RWPE1 (cell line): ENCODE measurements around the gene CEMIP.

Experiments
- CTCF ChIA-PET: fragments of 350-600 bp; sonication (Branson Sonifier 250); formaldehyde crosslinking; extraction: SDS; loops from one replicate; lab custom pipeline; 2021; lab: Yijun Ruan, JAX
- POLR2A ChIA-PET: fragments of 400-600 bp; formaldehyde crosslinking; extraction: SDS; loops from one replicate; lab custom pipeline; 2020; ENCODE audit warnings: antibody characterized with exemption; ENCODE audit not compliant: low non-redundant PET; lab: Yijun Ruan, JAX
- DNase-seq: peaks from one replicate; pipeline ENCODE4 v3.0.0; 2012; ENCODE audit warnings: low spot score
- H3K27ac ChIP-seq: fragments of 450-650 bp; 2 replicates; pipeline ENCODE4 v1.5.1; 2017
- CTCF ChIP-seq: fragments of 450-650 bp; conservative IDR thresholded peaks from 2 replicates; pipeline ENCODE4 v1.5.1; 2017; ENCODE audit warnings: low read depth, mild to moderate bottlenecking

Gene CEMIP

GRCh38 chr15:80871858-80872257, 92.7 kb downstream of the CEMIP start:
- no peak for DNase-seq
- POLR2A ChIA-PET: no interaction called here
- TF ChIP-seq CTCF: no peak
- no peak overlapping the region for H3K27ac ChIP-seq
- CTCF ChIA-PET: interaction anchor here (0.6 kb wide), 1 partner anchor 8 kb away, joined by 3 read pairs; no protein-coding TSS in a partner anchor

- ChIA-PET POLR2A (no interaction called here), CTCF (no interaction called here)
- DNase-seq: no peak
- TF ChIP-seq CTCF: no peak
- no peak overlapping the region for H3K27ac ChIP-seq
Measured at GRCh38 chr15:80873366-80873952, 94.3 kb downstream of the CEMIP start.

- H3K27ac ChIP-seq: no peak overlapping the region
- ChIA-PET POLR2A (interaction anchor here (0.7 kb wide), 1 partner anchor 23 kb away, joined by 12 read pairs; no protein-coding TSS in a partner anchor), CTCF (no interaction called here)
- DNase-seq: no peak
- TF ChIP-seq CTCF: no peak
Measured at GRCh38 chr15:80875568-80876347, 96.6 kb downstream of the CEMIP start.

GRCh38 chr15:80876348-80876674, 97.1 kb downstream of the CEMIP start:
- CTCF ChIA-PET: no interaction called here
- H3K27ac ChIP-seq: no peak overlapping the region
- no peak for DNase-seq
- POLR2A ChIA-PET: no interaction called here
- no peak for TF ChIP-seq CTCF

GRCh38 chr15:80878242-80878866, 99.2 kb downstream of the CEMIP start:
- no peak for TF ChIP-seq CTCF
- ChIA-PET POLR2A (no interaction called here), CTCF (interaction anchor here (0.6 kb wide), 1 partner anchor 513 kb away, joined by 3 read pairs; no protein-coding TSS in a partner anchor)
- H3K27ac ChIP-seq: no peak overlapping the region
- no peak for DNase-seq

GRCh38 chr15:80878867-80879250, 99.7 kb downstream of the CEMIP start:
- POLR2A ChIA-PET: no interaction called here
- no peak for TF ChIP-seq CTCF
- H3K27ac ChIP-seq: no peak overlapping the region
- CTCF ChIA-PET: interaction anchor here (0.6 kb wide), 1 partner anchor 513 kb away, joined by 3 read pairs; no protein-coding TSS in a partner anchor
- no peak for DNase-seq
